NT2/D1 (cell line): Measurements from ENCODE around the gene FLYWCH2.

ENCODE experiments used
- YY1 ChIP-seq: IDR thresholded peaks from 2 replicates; pipeline ENCODE4 v1.6.1; 2011; ENCODE audit not compliant: insufficient read length, insufficient read depth
- ZNF274 ChIP-seq: IDR thresholded peaks from 2 replicates; pipeline ENCODE4 v1.6.1; 2011; ENCODE audit warnings: mild to moderate bottlenecking, low read depth, low read length

DNA sequence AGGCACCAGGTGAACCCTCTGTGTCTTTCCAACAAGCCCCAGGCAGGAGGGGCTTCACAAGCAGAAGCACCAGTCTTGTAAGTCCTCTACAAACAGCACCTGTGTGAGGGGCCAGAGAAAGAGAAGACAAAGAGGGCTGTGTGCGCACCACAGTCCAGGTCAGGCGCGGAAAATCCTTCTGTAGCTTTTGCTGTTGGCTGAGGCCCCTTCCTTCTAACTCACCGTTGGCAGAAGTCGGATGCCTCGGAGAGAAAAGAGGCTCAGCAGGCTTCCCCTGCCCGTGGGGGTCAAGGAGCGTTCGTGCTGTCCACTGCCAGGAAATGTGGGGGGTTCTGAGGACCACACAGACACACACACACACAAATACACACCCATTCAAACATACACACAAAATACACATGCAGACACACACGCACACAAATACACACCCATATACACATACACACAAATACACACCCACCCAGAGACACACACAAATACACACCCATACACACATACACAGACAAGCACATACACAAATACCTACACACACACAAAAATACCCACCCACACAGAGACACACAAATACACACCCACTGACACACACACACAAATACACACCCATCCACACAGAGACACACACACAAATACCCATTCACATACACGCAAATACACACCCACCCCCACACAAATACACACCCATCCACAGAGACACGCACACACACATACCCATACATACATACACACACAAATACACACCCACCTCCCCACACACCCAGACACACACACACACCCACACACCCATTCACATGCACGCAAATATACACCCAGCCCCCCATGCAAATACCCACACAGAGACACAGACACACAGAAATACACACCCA is 46.1 kb upstream of the FLYWCH2 start:
- TF ChIP-seq YY1 (no peak), ZNF274 (no peak)
